ENCODE data around the gene COMMD1.
"Not testable (repeated sequence)": the region's sequence is repeated elsewhere in the genome, so short reads cannot be mapped to it uniquely, and the experiment has no call there.

The COMMD1 gene

GRCh38 chr2:62143696-62144095, 238.2 kb downstream of the COMMD1 start:
- no peak for DNase-seq

GRCh38 chr2:62144689-62145477, 239.4 kb downstream of the COMMD1 start:
- no peak for DNase-seq

- no peak for DNase-seq
Measured at GRCh38 chr2:62145478-62146100, 240.1 kb downstream of the COMMD1 start.

GRCh38 chr2:62146790-62147189, 241.3 kb downstream of the COMMD1 start:
- peak; percentile 40 to 63 for DNase-seq

- DNase-seq = no peak
Measured at GRCh38 chr2:62147610-62148301, 242.3 kb downstream of the COMMD1 start.

GRCh38 chr2:62149708-62150107, 244.2 kb downstream of the COMMD1 start:
- no peak for DNase-seq

- no peak for DNase-seq
Measured at GRCh38 chr2:62150597-62151305, 245.3 kb downstream of the COMMD1 start.

- no peak for DNase-seq
Measured at GRCh38 chr2:62151306-62151638, 245.8 kb downstream of the COMMD1 start.

GRCh38 chr2:62152000-62152399, 246.5 kb downstream of the COMMD1 start:
- no peak for DNase-seq

- DNase-seq = no peak
Measured at GRCh38 chr2:62156861-62157496, 251.5 kb downstream of the COMMD1 start.

GRCh38 chr2:62158444-62159121, 253.1 kb downstream of the COMMD1 start:
- DNase-seq = no peak

GRCh38 chr2:62160691-62161090, 255.2 kb downstream of the COMMD1 start:
- DNase-seq = not testable (repeated sequence)

GRCh38 chr2:62163106-62163831, 257.8 kb downstream of the COMMD1 start:
- DNase-seq = no peak

GRCh38 chr2:62163834-62164233, 258.4 kb downstream of the COMMD1 start:
- no peak for DNase-seq

GRCh38 chr2:62175728-62176127, 270.3 kb downstream of the COMMD1 start:
- DNase-seq = no peak

GRCh38 chr2:62176801-62177200, 271.3 kb downstream of the COMMD1 start:
- DNase-seq = no peak

GRCh38 chr2:62177392-62178049, 272.0 kb downstream of the COMMD1 start:
- DNase-seq = no peak

GRCh38 chr2:62178741-62179271, 273.3 kb downstream of the COMMD1 start:
- no peak for DNase-seq

- no peak for DNase-seq
Measured at GRCh38 chr2:62180975-62181374, 275.5 kb downstream of the COMMD1 start.

GRCh38 chr2:62181843-62182242, 276.4 kb downstream of the COMMD1 start:
- no peak for DNase-seq
